OCI-LY7 (cell line): ENCODE measurements around the gene KCNA1.

Experiments
- EZH2phosphoT487 ChIP-seq: fragments of 200-600 bp; sonication (generic); IDR thresholded peaks from 2 replicates; pipeline ENCODE4 v1.6.1; 2018; ENCODE audit warnings: low read depth, borderline replicate concordance, mild to moderate bottlenecking, mixed run types, antibody characterized with exemption, low read length, moderate library complexity, mixed read lengths
- TF ChIP-seq, protein P1 (sequence below): fragments of 200-600 bp; sonication (generic); conservative IDR thresholded peaks from 2 replicates; pipeline ENCODE4 v1.5.1; 2014; ENCODE audit warnings: mild to moderate bottlenecking, antibody characterized with exemption, low read length, moderate library complexity, mixed read lengths

DNA sequence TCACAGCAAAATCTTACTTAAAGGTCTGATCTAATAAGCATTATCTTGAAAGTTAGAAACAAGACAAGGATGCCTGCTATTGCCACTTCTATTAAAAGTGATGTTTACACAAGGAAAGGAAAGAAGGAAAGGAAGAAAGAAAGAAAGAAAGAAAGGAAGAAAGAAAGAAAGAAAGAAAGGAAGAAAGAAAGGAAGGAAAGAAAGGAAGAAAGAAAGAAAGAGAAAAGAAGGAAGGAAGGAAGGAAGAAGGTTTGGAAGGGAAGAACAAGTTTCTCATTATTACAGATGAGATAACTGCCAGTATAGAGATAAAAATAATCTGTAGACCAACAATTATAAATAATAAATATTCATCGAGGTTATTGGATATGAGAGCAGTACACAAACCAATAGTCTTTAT is 35.8 kb upstream of the KCNA1 start:
- TF ChIP-seq, protein P1, sequence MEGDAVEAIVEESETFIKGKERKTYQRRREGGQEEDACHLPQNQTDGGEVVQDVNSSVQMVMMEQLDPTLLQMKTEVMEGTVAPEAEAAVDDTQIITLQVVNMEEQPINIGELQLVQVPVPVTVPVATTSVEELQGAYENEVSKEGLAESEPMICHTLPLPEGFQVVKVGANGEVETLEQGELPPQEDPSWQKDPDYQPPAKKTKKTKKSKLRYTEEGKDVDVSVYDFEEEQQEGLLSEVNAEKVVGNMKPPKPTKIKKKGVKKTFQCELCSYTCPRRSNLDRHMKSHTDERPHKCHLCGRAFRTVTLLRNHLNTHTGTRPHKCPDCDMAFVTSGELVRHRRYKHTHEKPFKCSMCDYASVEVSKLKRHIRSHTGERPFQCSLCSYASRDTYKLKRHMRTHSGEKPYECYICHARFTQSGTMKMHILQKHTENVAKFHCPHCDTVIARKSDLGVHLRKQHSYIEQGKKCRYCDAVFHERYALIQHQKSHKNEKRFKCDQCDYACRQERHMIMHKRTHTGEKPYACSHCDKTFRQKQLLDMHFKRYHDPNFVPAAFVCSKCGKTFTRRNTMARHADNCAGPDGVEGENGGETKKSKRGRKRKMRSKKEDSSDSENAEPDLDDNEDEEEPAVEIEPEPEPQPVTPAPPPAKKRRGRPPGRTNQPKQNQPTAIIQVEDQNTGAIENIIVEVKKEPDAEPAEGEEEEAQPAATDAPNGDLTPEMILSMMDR, result no peak
- TF ChIP-seq EZH2phosphoT487, result no peak
